Hepatocyte (in vitro differentiated cells): ENCODE data around the gene ACSL5.

Experiments used
- EZH2 ChIP-seq: fragments of 200-600 bp; sonication (generic); IDR thresholded peaks from 2 replicates; pipeline ENCODE4 v1.6.1; 2016; ENCODE audit warnings: antibody characterized with exemption, mild to moderate bottlenecking, borderline replicate concordance
- EZH2phosphoT487 ChIP-seq: fragments of 200-600 bp; sonication (generic); IDR thresholded peaks from one replicate; pipeline ENCODE4 v1.6.1; 2018; ENCODE audit warnings: antibody characterized with exemption, mild to moderate bottlenecking, low read depth, moderate library complexity; ENCODE audit not compliant: unreplicated experiment, severe bottlenecking
- TF ChIP-seq, protein P1 (sequence below): fragments of 200-600 bp; sonication (generic); IDR thresholded peaks from 2 replicates; pipeline ENCODE4 v1.5.1; 2016; ENCODE audit warnings: antibody characterized with exemption, mild to moderate bottlenecking; ENCODE audit not compliant: poor library complexity

DNA sequence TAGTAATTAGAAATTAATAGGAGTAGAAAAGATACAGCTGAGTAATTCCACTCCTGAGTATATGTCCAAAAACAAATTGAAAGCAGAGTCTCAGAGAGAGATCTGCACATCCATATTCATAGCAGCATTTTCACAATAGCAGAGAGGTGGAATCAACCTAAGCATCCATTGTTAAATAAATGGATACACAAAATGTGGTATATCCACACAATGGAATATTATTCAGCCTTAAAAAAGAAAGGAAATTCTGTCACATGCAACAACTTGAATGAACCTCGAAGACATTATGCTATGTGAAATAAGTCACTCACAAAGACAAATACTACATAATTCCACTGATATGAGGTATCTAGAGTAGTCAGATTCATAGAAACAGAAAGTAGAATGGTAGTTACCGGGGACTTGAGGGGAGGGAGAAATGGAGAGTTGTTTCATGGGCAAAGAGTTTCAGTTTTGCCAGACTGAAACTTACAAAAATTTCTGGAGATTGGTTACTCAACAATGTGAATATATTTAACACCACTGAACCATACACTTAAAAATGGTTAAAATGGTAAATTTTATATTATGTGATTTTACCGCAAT is 91.5 kb downstream of the ACSL5 start:
- TF ChIP-seq, protein P1, sequence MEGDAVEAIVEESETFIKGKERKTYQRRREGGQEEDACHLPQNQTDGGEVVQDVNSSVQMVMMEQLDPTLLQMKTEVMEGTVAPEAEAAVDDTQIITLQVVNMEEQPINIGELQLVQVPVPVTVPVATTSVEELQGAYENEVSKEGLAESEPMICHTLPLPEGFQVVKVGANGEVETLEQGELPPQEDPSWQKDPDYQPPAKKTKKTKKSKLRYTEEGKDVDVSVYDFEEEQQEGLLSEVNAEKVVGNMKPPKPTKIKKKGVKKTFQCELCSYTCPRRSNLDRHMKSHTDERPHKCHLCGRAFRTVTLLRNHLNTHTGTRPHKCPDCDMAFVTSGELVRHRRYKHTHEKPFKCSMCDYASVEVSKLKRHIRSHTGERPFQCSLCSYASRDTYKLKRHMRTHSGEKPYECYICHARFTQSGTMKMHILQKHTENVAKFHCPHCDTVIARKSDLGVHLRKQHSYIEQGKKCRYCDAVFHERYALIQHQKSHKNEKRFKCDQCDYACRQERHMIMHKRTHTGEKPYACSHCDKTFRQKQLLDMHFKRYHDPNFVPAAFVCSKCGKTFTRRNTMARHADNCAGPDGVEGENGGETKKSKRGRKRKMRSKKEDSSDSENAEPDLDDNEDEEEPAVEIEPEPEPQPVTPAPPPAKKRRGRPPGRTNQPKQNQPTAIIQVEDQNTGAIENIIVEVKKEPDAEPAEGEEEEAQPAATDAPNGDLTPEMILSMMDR: no peak
- TF ChIP-seq EZH2 (no peak), EZH2phosphoT487 (no peak)
